ENCODE data around the gene TNFRSF8.

Gene TNFRSF8

DNA sequence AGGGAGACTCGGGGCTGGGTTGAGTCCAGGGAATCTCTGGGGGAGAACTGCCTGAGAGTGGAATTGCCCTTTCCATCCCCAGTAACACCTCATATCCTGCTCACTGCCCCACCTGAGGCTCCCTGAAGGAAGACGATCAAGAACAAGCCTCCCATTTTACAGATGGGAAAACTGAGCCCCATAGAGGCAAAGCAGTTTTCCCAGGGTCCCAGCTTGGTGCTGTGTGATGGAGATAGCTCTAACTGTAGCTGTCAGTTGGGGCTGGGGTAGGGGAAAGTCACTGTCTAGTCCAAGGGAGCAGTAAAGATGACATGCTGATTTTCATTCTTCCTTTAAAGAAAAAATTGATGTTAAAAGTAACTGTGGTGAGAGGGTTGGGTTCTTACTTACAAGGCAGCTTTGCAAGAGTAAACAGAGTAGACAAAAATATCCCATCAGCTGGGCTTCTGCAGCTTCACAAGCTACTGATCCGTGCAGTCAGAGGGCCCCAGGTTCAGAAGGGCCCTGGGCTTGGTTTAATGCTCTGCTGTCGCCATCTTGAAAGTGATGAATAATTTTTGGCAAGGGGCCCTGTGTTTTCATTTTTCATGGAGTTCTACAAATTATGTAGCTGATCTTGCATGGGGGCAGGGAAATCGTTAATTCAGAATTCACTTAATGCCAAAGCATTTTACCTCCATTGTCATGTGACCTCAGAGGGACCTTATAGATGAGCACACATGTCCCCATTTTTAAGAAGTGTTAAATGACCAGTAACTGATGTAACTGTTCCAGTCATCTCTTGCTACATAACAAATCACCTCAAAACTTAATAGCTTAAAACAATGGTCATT is 86.1 kb downstream of the TNFRSF8 start:
- no peak overlapping the region for H3K4me3 ChIP-seq (replicated peaks; ENCODE audit: low read depth, low read length)
- no peak for DNase-seq (ENCODE audit: extremely low read depth, low read depth)
- TF ChIP-seq, protein P1, sequence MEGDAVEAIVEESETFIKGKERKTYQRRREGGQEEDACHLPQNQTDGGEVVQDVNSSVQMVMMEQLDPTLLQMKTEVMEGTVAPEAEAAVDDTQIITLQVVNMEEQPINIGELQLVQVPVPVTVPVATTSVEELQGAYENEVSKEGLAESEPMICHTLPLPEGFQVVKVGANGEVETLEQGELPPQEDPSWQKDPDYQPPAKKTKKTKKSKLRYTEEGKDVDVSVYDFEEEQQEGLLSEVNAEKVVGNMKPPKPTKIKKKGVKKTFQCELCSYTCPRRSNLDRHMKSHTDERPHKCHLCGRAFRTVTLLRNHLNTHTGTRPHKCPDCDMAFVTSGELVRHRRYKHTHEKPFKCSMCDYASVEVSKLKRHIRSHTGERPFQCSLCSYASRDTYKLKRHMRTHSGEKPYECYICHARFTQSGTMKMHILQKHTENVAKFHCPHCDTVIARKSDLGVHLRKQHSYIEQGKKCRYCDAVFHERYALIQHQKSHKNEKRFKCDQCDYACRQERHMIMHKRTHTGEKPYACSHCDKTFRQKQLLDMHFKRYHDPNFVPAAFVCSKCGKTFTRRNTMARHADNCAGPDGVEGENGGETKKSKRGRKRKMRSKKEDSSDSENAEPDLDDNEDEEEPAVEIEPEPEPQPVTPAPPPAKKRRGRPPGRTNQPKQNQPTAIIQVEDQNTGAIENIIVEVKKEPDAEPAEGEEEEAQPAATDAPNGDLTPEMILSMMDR (IDR thresholded peaks at IDR 0.05; ENCODE audit: low read depth, low read length, missing control alignments): no peak

DNA sequence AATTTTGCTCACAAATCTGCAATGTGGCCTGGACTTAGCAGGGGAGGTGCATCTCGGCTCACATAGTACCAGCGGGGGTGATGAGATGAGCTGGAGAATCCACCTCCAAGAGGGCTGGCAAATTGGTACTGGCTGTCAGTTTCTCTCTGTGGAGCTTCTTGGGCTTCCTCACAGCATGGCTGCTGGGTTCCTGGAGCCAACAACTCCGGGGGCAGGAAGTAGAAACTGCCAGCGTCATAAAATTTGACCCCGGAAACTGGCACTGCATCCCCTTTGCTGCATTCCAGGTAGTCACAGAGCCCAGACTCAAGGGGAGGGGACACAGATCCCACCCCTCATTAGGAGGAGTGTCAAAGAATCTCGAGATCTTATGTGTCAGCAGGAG is 86.7 kb downstream of the TNFRSF8 start:
- DNase-seq (ENCODE audit: extremely low read depth, low read depth): no peak
- no peak overlapping the region for H3K4me3 ChIP-seq (replicated peaks; ENCODE audit: low read depth, low read length)
- TF ChIP-seq, protein P1 (IDR thresholded peaks at IDR 0.05; ENCODE audit: low read depth, low read length, missing control alignments): no peak

DNA sequence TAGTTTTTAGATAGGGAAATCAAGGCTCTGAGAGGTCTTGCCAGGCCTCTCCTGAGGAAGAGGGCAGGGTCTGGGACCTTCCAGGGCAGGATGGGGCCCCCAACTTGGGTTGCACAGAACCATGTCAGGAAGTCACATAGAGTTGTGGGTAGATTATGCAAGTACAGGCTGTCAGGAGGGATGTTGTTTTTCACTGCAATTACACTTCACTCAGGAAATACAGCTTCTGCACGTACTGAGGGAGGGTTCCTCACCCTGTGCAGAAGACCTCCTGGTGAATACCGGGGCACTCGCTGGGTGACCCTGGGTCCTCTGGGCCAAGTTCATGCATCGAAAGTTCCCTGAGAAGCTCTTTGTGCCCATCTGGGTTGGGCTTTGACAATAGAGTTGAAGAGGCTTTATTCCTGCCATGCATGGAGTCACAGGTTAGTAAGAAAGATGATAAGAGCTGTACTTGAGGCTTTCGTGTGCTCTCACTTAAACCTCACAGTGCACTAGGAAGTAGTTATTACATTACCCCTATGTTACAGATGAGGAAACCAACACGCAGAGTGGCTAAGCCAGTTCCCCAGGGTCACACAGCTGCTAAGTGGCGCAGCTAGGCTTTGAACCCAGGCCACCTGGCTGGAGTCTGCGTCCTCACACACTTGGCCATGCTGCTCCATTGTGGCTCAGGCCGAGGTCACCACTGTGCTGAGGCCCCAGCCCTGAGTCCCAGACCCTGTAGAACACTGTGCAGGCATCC is 87.5 kb downstream of the TNFRSF8 start:
- TF ChIP-seq, protein P1 (IDR thresholded peaks at IDR 0.05; ENCODE audit: low read depth, low read length, missing control alignments): no peak
- no peak overlapping the region for H3K4me3 ChIP-seq (replicated peaks; ENCODE audit: low read depth, low read length)

DNA sequence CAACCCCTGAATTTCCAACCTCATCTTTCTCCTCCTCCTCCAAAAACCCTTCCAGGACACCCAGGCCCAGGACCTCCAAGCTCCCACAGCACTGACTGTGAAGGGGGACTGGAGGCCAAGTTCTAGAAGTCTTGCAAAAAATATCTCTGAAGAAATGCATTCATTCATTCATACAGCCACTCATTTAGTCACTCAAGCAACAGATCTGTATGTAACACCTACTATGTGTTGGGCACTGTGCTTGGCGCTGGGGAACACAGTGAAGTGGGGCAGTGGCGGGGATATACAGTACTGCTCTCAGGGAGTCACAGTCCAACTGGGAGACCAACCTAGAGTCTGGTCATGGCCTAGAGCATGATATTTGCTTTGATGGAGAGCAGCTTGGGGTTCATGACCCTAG is 88.4 kb downstream of the TNFRSF8 start:
- TF ChIP-seq, protein P1 (IDR thresholded peaks at IDR 0.05; ENCODE audit: low read depth, low read length, missing control alignments): no peak
- H3K4me3 ChIP-seq (replicated peaks; ENCODE audit: low read depth, low read length): no peak overlapping the region

More for the DNA sequence above, 87.5 kb downstream of the TNFRSF8 start:
- no peak for DNase-seq (ENCODE audit: extremely low read depth, low read depth)

DNA sequence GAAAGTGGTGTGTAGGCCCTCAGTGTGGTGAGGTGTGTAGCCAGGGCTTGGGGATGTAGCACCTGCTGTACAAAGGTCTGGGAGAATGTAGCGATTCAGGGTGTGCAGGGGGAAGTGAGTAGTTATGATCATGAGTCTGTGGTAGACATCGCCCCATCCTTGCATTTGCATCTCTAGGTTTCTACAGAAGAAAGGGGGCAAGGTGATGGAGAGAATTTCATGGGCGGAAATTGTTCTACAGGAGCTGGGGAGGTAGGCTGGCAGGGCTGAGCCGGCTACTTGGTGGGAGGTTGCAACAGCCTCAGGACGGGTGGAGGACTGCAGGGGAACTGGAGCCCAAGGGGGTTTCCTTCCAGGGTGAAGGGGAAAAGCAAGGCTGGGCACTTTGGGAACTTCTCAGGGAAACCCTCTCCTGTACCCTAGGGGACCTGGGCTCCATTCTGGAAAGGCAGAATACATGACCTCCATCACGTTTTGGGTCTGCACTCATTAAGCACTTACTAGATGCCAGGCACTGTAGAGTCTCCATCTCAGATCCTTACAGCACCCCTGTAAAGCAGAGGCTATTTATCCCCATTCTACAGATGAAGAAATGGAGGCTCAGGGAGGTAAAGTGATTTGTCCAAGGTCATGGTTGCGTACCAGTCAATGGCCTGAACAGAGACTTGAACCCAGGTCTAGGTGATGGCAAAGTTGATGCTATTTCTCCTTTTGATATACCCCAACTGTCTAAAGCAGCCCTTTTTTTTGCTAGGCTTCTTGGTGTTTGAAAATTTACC is 89.2 kb downstream of the TNFRSF8 start:
- H3K4me3 ChIP-seq (replicated peaks; ENCODE audit: low read depth, low read length): no peak overlapping the region
- DNase-seq (ENCODE audit: extremely low read depth, low read depth): no peak
- TF ChIP-seq, protein P1 (IDR thresholded peaks at IDR 0.05; ENCODE audit: low read depth, low read length, missing control alignments): no peak

More for the DNA sequence above, 88.4 kb downstream of the TNFRSF8 start:
- DNase-seq (ENCODE audit: extremely low read depth, low read depth): no peak

DNA sequence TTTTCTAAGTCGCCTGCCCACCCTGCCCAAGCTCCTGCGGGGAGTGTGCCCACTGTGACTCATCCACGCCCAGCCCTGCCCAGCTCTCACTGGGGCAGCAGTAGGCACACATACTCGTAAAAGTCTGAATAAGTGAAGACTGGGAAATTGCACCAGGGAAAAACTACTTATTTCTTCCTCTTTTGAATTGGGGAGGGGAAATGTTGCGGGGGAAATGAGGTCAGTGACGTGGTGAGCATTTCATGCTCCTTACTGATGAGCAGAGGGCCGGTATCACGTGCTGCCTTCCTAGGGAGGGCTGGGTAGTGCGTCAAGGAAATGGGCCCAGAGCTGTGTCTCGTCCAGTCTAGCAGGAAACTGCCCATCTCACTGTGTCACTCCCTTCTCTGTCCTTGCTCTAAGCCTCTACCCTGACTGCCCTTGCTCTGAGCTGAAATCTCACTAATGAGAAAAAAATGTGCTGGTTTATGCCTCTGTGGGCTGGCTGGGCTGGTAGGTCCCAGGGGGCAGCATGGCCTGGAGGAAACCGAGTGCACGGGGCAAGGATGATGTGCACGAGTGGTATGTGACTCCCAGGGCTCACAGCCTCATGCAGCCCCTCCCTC is 90.2 kb downstream of the TNFRSF8 start:
- TF ChIP-seq, protein P1 (IDR thresholded peaks at IDR 0.05; ENCODE audit: low read depth, low read length, missing control alignments): no peak
- H3K4me3 ChIP-seq (replicated peaks; ENCODE audit: low read depth, low read length): no peak overlapping the region
- DNase-seq (ENCODE audit: extremely low read depth, low read depth): no peak

Data from HFF-Myc (cell line).